HCT116 (cell line): Measurements from ENCODE around the gene CCDC177. TPM values are rescaled to one million over a fixed set of nuclear protein-coding genes. Genes with fewer than 3 reads are reported as not detected.

ENCODE experiments used
- ATAC-seq: fragments of 200-7000 bp; cut with Tn5 transposase; 2 replicates; pipeline ENCODE4 v1.9.1; 2020; ENCODE audit warnings: mild to moderate bottlenecking, moderate library complexity
- BruUV-seq: library from RNA; stranded (reverse); fragments of 400-500 nt; replicated peaks from 2 replicates; lab custom pipeline; 2021; lab: Mats Ljungman, UMichigan
- CTCF ChIA-PET: fragments of 300-600 bp; sonication (Branson Sonifier 250); formaldehyde crosslinking; loops from one replicate; lab custom pipeline; 2021; ENCODE audit warnings: antibody characterized with exemption; lab: Charles Lee
- POLR2A ChIA-PET: fragments of 300-600, 350-600 bp; sonication (Branson Sonifier 250); formaldehyde crosslinking; loops from one replicate; lab custom pipeline; 2021; ENCODE audit warnings: antibody characterized with exemption; lab: Charles Lee
- RAD21 ChIA-PET, 2 experiments: fragments of 300-600 bp; sonication (Branson Sonifier 250); formaldehyde crosslinking; loops; one replicate each; lab custom pipeline; 2023; ENCODE audit warnings: low total read pairs in 2 of 2; ENCODE audit not compliant: uncharacterized antibody in 2 of 2, unreplicated experiment in 2 of 2, low non-redundant PET in 1 of 2; lab: Charles Lee
- DNase-seq: peaks from one replicate; pipeline ENCODE4 v3.0.0-alpha.2; 2010; ENCODE audit warnings: low read depth, low spot score
- H2AFZ ChIP-seq: fragments of 200-600 bp; shearing (Covaris generic), sonication (generic); 2 replicates; pipeline ENCODE4 v1.6.1; 2017; ENCODE audit warnings: low read depth, mixed run types, mixed read lengths, antibody characterized with exemption, low read length; ENCODE audit not compliant: poor library complexity, severe bottlenecking
- H3K27ac ChIP-seq: 2 replicates; pipeline ENCODE4 v1.5.1; 2012; ENCODE audit warnings: low read depth, low read length
- H3K27me3 ChIP-seq: fragments of 200-600 bp; sonication (generic); 2 replicates; pipeline ENCODE4 v1.6.1; 2016; ENCODE audit warnings: mixed run types, low read length, mixed read lengths; ENCODE audit not compliant: insufficient read depth
- H3K36me3 ChIP-seq, 2 experiments: fragments of 200-500 bp in 1 of 2; fragments of 200-600 bp in 1 of 2; sonication (Bioruptor generic) in 1 of 2; sonication (generic) in 1 of 2; 2 replicates each; pipeline versions ENCODE4 v1.5.1 to v1.6.1; 2014 to 2016; ENCODE audit warnings: low read length in 2 of 2, inconsistent platforms in 1 of 2, mixed read lengths in 1 of 2, mixed run types in 1 of 2; ENCODE audit not compliant: insufficient read depth in 2 of 2, control insufficient read depth in 1 of 2
- H3K4me1 ChIP-seq, 2 experiments: fragments of 200-600 bp in 1 of 2; sonication (generic) in 1 of 2; 2 replicates each; pipeline versions ENCODE4 v1.5.1 to v1.6.1; 2012 to 2017; ENCODE audit warnings: low read length in 2 of 2, inconsistent platforms in 1 of 2, mild to moderate bottlenecking in 1 of 2, mixed read lengths in 1 of 2, mixed run types in 1 of 2, moderate library complexity in 1 of 2; ENCODE audit not compliant: insufficient read depth in 2 of 2, control insufficient read depth in 1 of 2
- H3K4me2 ChIP-seq: fragments of 200-600 bp; sonication (generic); 2 replicates; pipeline ENCODE4 v1.6.1; 2017; ENCODE audit warnings: mixed run types, low read length, mixed read lengths
- H3K4me3 ChIP-seq, 2 experiments: fragments of 200-600 bp in 1 of 2; sonication (generic) in 1 of 2; replicated peaks in 1 of 2; 2 replicates each; pipeline ENCODE4 v1.5.1; 2011 to 2016; ENCODE audit warnings: low read length in 2 of 2, control low read depth in 1 of 2, low read depth in 1 of 2, mild to moderate bottlenecking in 1 of 2, mixed read lengths in 1 of 2, mixed run types in 1 of 2
- H3K79me2 ChIP-seq: fragments of 200-600 bp; sonication (generic); 2 replicates; pipeline ENCODE4 v1.6.1; 2017; ENCODE audit warnings: mild to moderate bottlenecking, mixed run types, low read length, moderate library complexity, mixed read lengths; ENCODE audit not compliant: insufficient read depth
- H3K9ac ChIP-seq: fragments of 200-600 bp; sonication (generic); 2 replicates; pipeline ENCODE4 v1.6.1; 2016; ENCODE audit warnings: low read length, mixed read lengths
- H3K9me2 ChIP-seq: fragments of 200-600 bp; sonication (generic), shearing (Covaris generic); 2 replicates; pipeline ENCODE4 v1.6.1; 2017; ENCODE audit warnings: mixed run types, mild to moderate bottlenecking, moderate library complexity; ENCODE audit not compliant: insufficient read depth
- H3K9me3 ChIP-seq, 2 experiments: fragments of 200-500 bp in 1 of 2; fragments of 200-600 bp in 1 of 2; sonication (Bioruptor generic) in 1 of 2; sonication (generic) in 1 of 2; 2 replicates each; pipeline ENCODE4 v1.6.1; 2014 to 2017; ENCODE audit warnings: low read length in 2 of 2, mixed read lengths in 2 of 2, inconsistent platforms in 1 of 2, low read depth in 1 of 2, mild to moderate bottlenecking in 1 of 2, mixed run types in 1 of 2, moderate library complexity in 1 of 2; ENCODE audit not compliant: control insufficient read depth in 1 of 2, insufficient read depth in 1 of 2
- H4K20me1 ChIP-seq: fragments of 200-600 bp; sonication (generic), shearing (Covaris generic); 2 replicates; pipeline ENCODE4 v1.6.1; 2017; ENCODE audit warnings: mixed run types, mild to moderate bottlenecking, moderate library complexity; ENCODE audit not compliant: insufficient read depth
- ATF3 ChIP-seq: IDR thresholded peaks from 2 replicates; pipeline ENCODE4 v1.6.1; 2012
- CBX3 ChIP-seq: IDR thresholded peaks from 2 replicates; pipeline ENCODE4 v1.6.1; 2012; ENCODE audit warnings: low read depth
- CEBPB ChIP-seq: IDR thresholded peaks from 2 replicates; pipeline ENCODE4 v1.6.1; 2012; ENCODE audit warnings: low read depth
- ELF1 ChIP-seq: IDR thresholded peaks from 2 replicates; pipeline ENCODE4 v1.6.1; 2012; ENCODE audit warnings: low read depth, borderline replicate concordance
- EZH2 ChIP-seq: fragments of 200-600 bp; sonication (generic); IDR thresholded peaks from 2 replicates; pipeline ENCODE4 v1.6.1; 2017; ENCODE audit warnings: antibody characterized with exemption, mixed run types
- FOSL1 ChIP-seq: IDR thresholded peaks from 2 replicates; pipeline ENCODE4 v1.6.1; 2012; ENCODE audit warnings: low read depth
- MAX ChIP-seq: IDR thresholded peaks from 2 replicates; pipeline ENCODE4 v1.6.1; 2012
- RAD21 ChIP-seq: IDR thresholded peaks from 2 replicates; pipeline ENCODE4 v1.6.1; 2012; ENCODE audit warnings: low read depth, mild to moderate bottlenecking
- REST ChIP-seq: IDR thresholded peaks from 2 replicates; pipeline ENCODE4 v1.6.1; 2012; ENCODE audit warnings: low read depth
- SP1 ChIP-seq: IDR thresholded peaks from 2 replicates; pipeline ENCODE4 v1.6.1; 2012; ENCODE audit warnings: low read depth
- SRF ChIP-seq: IDR thresholded peaks from 2 replicates; pipeline ENCODE4 v1.6.1; 2012; ENCODE audit warnings: low read depth
- TCF7L2 ChIP-seq: IDR thresholded peaks from 2 replicates; pipeline ENCODE4 v1.7.0; 2011; ENCODE audit warnings: borderline replicate concordance, inconsistent platforms; ENCODE audit not compliant: insufficient read depth, insufficient read length; ENCODE audit errors: extremely low read depth
- ZBTB33 ChIP-seq: IDR thresholded peaks from 2 replicates; pipeline ENCODE4 v1.6.1; 2011; ENCODE audit warnings: mild to moderate bottlenecking, low read length, moderate library complexity; ENCODE audit not compliant: insufficient replicate concordance; ENCODE audit errors: extremely low read depth
- ZFX ChIP-seq: fragments of 450-650 bp; IDR thresholded peaks from 2 replicates; pipeline ENCODE4 v1.6.1; 2017
- intact Hi-C: fragments of 100-400 bp; cut with micrococcal nuclease; formaldehyde crosslinking; loops from 2 replicates; pipeline ENCODE4 v1.10.0; 2022
- total RNA-seq: library from RNA; stranded (reverse); gene quantifications from one replicate; pipeline ENCODE4 v1.2.1, GENCODE V29; 2021; ENCODE audit not compliant: unreplicated experiment

CCDC177 gene
- total RNA-seq, 1 experiment from 2014 or later, result not detected

GRCh38 chr14:69584389-69584788 is 9.7 kb upstream of the CCDC177 start:
- no peak for ATAC-seq
- no peak overlapping the region for H2AFZ ChIP-seq
- no peaks in the 10 kb centered on the region for H4K20me1 ChIP-seq
- no peak for DNase-seq
- H3K79me2 ChIP-seq, result no peaks in the 10 kb centered on the region
- H3K9me2 ChIP-seq, result no peaks in the 10 kb centered on the region
- H3K27ac ChIP-seq, result no peak overlapping the region
- H3K9me3 ChIP-seq, result no peaks in the 10 kb centered on the region
- intact Hi-C loops, result no loop called here
- TF ChIP-seq CBX3 (no peak), MAX (no peak), TCF7L2 (no peak), ZBTB33 (no peak), FOSL1 (no peak), RAD21 (no peak), SRF (no peak), EZH2 (no peak), REST (no peak), ELF1 (no peak), ZFX (no peak), ATF3 (no peak), CEBPB (no peak), SP1 (no peak)
- no peaks in the 10 kb centered on the region for H3K27me3 ChIP-seq
- no peaks in the 10 kb centered on the region for H3K4me1 ChIP-seq
- H3K4me3 ChIP-seq, result no peak overlapping the region
- H3K36me3 ChIP-seq, result no peaks in the 10 kb centered on the region
- ChIA-PET POLR2A (interaction anchor here (0.6 kb wide), 1 partner anchor 183 kb away, joined by 3 read pairs; no protein-coding TSS in a partner anchor), CTCF (interaction anchor here (0.6 to 1.6 kb wide), 18 partner anchors 9 to 444 kb away, joined by 3 to 25 read pairs (median 4); partner anchors contain the start of genes CCDC177 and SUSD6), RAD21 (interaction anchor here (0.9 to 2.2 kb wide), 2 partner anchors 21 to 143 kb away, joined by 3 to 6 read pairs; no protein-coding TSS in a partner anchor)
- BruUV-seq, result no TSS peak
- H3K4me2 ChIP-seq, result no peak overlapping the region
- H3K9ac ChIP-seq, result no peak overlapping the region
